CD14-positive monocyte (primary cell): ENCODE results near the gene CAPN8. TPM values are rescaled to one million over a fixed set of nuclear protein-coding genes. Genes with fewer than 3 reads are reported as not detected.

Experiments
- DNase-seq, 3 donors: peaks; one replicate each; pipeline ENCODE4 v3.0.0-alpha.2; 2011 to 2022
- H2AFZ ChIP-seq: 2 replicates; pipeline ENCODE4 v1.6.0; 2012; ENCODE audit warnings: mild to moderate bottlenecking, low read depth, low read length, inconsistent platforms; ENCODE audit not compliant: insufficient read depth, poor library complexity, severe bottlenecking
- H3K27ac ChIP-seq, 2 donors: 1 replicate in 1 of 2; 2 replicates in 1 of 2; pipeline ENCODE4 v1.5.1; 2012 to 2013; ENCODE audit warnings: low read length in 2 of 2, control low read depth in 1 of 2, inconsistent platforms in 1 of 2, low read depth in 1 of 2, mild to moderate bottlenecking in 1 of 2
- H3K27me3 ChIP-seq, 2 donors: one replicate each; pipeline versions ENCODE4 v1.6.0 to v1.6.1; 2011 to 2013; ENCODE audit warnings: low read length in 2 of 2; ENCODE audit not compliant: control insufficient read depth in 2 of 2, insufficient read depth in 2 of 2
- H3K36me3 ChIP-seq, 2 donors: replicated peaks in 1 of 2; 1 replicate in 1 of 2; 2 replicates in 1 of 2; pipeline versions ENCODE4 v1.5.1 to v1.6.1; 2012 to 2013; ENCODE audit warnings: low read length in 2 of 2, control low read depth in 1 of 2, inconsistent platforms in 1 of 2, mild to moderate bottlenecking in 1 of 2; ENCODE audit not compliant: insufficient read depth in 2 of 2, control insufficient read depth in 1 of 2
- H3K4me1 ChIP-seq, 2 donors: 1 replicate in 1 of 2; 2 replicates in 1 of 2; pipeline versions ENCODE4 v1.5.1 to v1.6.1; 2012 to 2013; ENCODE audit warnings: low read length in 2 of 2, control low read depth in 1 of 2, inconsistent platforms in 1 of 2, mild to moderate bottlenecking in 1 of 2, moderate library complexity in 1 of 2; ENCODE audit not compliant: insufficient read depth in 2 of 2, control insufficient read depth in 1 of 2
- H3K4me2 ChIP-seq: replicated peaks from 2 replicates; pipeline ENCODE3; 2012; ENCODE audit warnings: low read length, moderate library complexity, mild to moderate bottlenecking; ENCODE audit not compliant: poor library complexity, severe bottlenecking; ENCODE audit errors: extremely low read depth
- H3K4me3 ChIP-seq, 3 experiments: fragments of 200-600 bp in 1 of 3; sonication (generic) in 1 of 3; replicated peaks in 1 of 3; 1 replicate in 2 of 3; 2 replicates in 1 of 3; pipeline ENCODE4 v1.5.1; 2011 to 2013; ENCODE audit warnings: low read length in 3 of 3, mild to moderate bottlenecking in 3 of 3, control low read depth in 2 of 3, low read depth in 2 of 3, inconsistent platforms in 1 of 3, moderate library complexity in 1 of 3
- H3K79me2 ChIP-seq: 2 replicates; pipeline ENCODE4 v1.6.0; 2012; ENCODE audit warnings: mild to moderate bottlenecking, control low read depth, inconsistent platforms, low read length, moderate library complexity; ENCODE audit not compliant: insufficient read depth
- H3K9ac ChIP-seq: 2 replicates; pipeline ENCODE4 v1.6.0; 2017; ENCODE audit warnings: low read length, mild to moderate bottlenecking; ENCODE audit not compliant: insufficient read depth, poor library complexity, severe bottlenecking
- H3K9me3 ChIP-seq, 2 donors: replicated peaks in 1 of 2; 1 replicate in 1 of 2; 2 replicates in 1 of 2; pipeline versions ENCODE4 v1.5.1 to v1.6.1; 2012 to 2013; ENCODE audit warnings: low read length in 2 of 2, control low read depth in 1 of 2; ENCODE audit not compliant: control insufficient read depth in 1 of 2, insufficient read depth in 1 of 2
- H4K20me1 ChIP-seq: 2 replicates; pipeline ENCODE4 v1.6.0; 2012; ENCODE audit warnings: mild to moderate bottlenecking, low read length, control low read depth, moderate library complexity; ENCODE audit not compliant: insufficient read depth
- H3K27ac Mint-ChIP-seq, 7 donors: one replicate each; pipeline ENCODE4 v1.8.0; 2020; ENCODE audit warnings: mild to moderate bottlenecking in 7 of 7, mixed read lengths in 7 of 7, moderate library complexity in 6 of 7, inconsistent platforms in 2 of 7
- H3K27me3 Mint-ChIP-seq, 3 donors: one replicate each; pipeline ENCODE4 v1.8.0; 2021 to 2022; ENCODE audit warnings: low read depth in 3 of 3, mild to moderate bottlenecking in 3 of 3, mixed read lengths in 3 of 3, moderate library complexity in 3 of 3, inconsistent platforms in 1 of 3
- H3K36me3 Mint-ChIP-seq, 2 donors: one replicate each; pipeline ENCODE4 v1.8.0; 2020; ENCODE audit warnings: mixed read lengths in 2 of 2, inconsistent platforms in 1 of 2, mild to moderate bottlenecking in 1 of 2
- H3K4me1 Mint-ChIP-seq: one replicate; pipeline ENCODE4 v1.8.0; 2020; ENCODE audit warnings: mild to moderate bottlenecking, mixed read lengths
- H3K4me3 Mint-ChIP-seq, 2 donors: one replicate each; pipeline ENCODE4 v1.8.0; 2020; ENCODE audit warnings: mild to moderate bottlenecking in 2 of 2, mixed read lengths in 2 of 2, moderate library complexity in 1 of 2
- H3K9me3 Mint-ChIP-seq, 7 donors: one replicate each; pipeline ENCODE4 v1.8.0; 2020 to 2022; ENCODE audit warnings: mixed read lengths in 7 of 7, mild to moderate bottlenecking in 6 of 7, moderate library complexity in 6 of 7, inconsistent platforms in 2 of 7
- WGBS: methylation state at CpG from one replicate; pipeline ENCODE4 v1.1.5; 2013; ENCODE audit warnings: missing lambda C conversion rate; ENCODE audit not compliant: insufficient coverage; 5-methylcytosine and 5-hydroxymethylcytosine counted together
- intact Hi-C, 2 donors: fragments of 100-400 bp; cut with micrococcal nuclease; formaldehyde crosslinking; loops; one replicate each; pipeline versions ENCODE4 v1.15.0 to v1.15.1; 2023
- polyA plus RNA-seq, 3 donors: library from polyadenylated mRNA; depleted of rRNA in 1 of 3; unstranded in 2 of 3; stranded (reverse) in 1 of 3; fragments of 300-500 nt in 2 of 3; fragments of >200 nt in 1 of 3; fragmentation: Illumina TruSeq in 2 of 3; gene quantifications; 1 replicate in 2 of 3; 2 replicates in 1 of 3; pipeline ENCODE4 v1.2.3, GENCODE V29; 2012 to 2021
- TF ChIP-seq, protein P1 (sequence below): fragments of 200-600 bp; IDR thresholded peaks from one replicate; pipeline ENCODE4 v1.8.0; 2022; ENCODE audit warnings: antibody characterized with exemption, mild to moderate bottlenecking

The CAPN8 gene
- polyA plus RNA-seq, 3 donors: 0.40 TPM; not detected in 2

DNA sequence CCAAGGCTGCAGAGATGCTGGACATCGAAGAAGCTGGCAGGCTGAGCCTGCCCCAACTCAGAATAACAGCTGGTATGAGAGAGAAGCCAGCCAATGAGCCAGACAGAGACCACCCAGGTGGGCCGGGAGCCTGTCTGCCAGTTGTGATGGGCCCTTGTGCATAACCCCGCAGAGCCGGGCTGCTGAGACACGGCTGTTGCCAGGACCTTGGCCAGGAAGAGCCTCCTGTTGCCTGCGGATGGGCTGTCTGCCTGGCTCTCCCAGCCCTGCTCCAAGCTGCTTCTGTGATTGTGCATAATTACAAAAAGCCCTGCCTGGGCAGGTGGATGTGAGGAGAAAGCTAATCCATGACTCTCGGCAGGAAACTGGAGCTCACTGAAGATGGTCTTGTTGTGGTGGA lies 126.5 kb downstream of the CAPN8 start:
- Histone ChIP-seq H3K9ac (no peak overlapping the region), H3K9me3 (no peaks in the 10 kb centered on the region), H3K4me1 (no peaks in the 10 kb centered on the region), H3K79me2 (no peaks in the 10 kb centered on the region), H3K27me3 (no peaks in the 10 kb centered on the region), H4K20me1 (no peaks in the 10 kb centered on the region), H3K36me3 (no peaks in the 10 kb centered on the region), H2AFZ (no peak overlapping the region), H3K4me3 (no peak overlapping the region), H3K27ac (no peak overlapping the region), H3K4me2 (no peak overlapping the region)
- no peaks in the 10 kb centered on the region for H3K36me3 Mint-ChIP-seq
- intact Hi-C loops: no loop called here
- no peak overlapping the region for H3K4me3 Mint-ChIP-seq
- no peak overlapping the region for H3K27ac Mint-ChIP-seq
- H3K27me3 Mint-ChIP-seq: peaks cover 3 to 13% (median 11%) of the 10 kb centered on the region in 3 donors
- 92% methylated on average over 5 of the region's 7 CpGs for WGBS
- no peaks in the 10 kb centered on the region for H3K9me3 Mint-ChIP-seq
- TF ChIP-seq, protein P1, sequence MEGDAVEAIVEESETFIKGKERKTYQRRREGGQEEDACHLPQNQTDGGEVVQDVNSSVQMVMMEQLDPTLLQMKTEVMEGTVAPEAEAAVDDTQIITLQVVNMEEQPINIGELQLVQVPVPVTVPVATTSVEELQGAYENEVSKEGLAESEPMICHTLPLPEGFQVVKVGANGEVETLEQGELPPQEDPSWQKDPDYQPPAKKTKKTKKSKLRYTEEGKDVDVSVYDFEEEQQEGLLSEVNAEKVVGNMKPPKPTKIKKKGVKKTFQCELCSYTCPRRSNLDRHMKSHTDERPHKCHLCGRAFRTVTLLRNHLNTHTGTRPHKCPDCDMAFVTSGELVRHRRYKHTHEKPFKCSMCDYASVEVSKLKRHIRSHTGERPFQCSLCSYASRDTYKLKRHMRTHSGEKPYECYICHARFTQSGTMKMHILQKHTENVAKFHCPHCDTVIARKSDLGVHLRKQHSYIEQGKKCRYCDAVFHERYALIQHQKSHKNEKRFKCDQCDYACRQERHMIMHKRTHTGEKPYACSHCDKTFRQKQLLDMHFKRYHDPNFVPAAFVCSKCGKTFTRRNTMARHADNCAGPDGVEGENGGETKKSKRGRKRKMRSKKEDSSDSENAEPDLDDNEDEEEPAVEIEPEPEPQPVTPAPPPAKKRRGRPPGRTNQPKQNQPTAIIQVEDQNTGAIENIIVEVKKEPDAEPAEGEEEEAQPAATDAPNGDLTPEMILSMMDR: no peak
- no peak for DNase-seq
- H3K4me1 Mint-ChIP-seq: no peaks in the 10 kb centered on the region

DNA sequence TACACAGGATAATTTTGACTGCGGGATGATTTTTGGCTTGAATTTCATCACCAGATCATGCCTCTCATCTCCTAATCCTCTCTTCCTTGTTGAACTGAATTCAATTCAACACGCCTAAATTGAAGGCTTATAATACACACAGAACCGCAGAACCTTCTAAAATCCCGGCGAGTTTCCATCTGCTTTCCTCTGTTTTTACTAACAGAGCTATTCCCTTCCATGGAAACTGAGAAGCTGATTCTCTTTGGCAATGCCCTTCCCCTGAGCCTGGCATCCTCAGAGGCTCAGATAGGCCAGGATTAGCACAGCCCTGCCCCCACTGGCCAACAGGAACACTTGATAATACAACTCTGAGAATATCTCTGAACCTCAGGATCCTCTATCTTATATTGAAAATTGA lies 130.2 kb downstream of the CAPN8 start:
- Mint-ChIP-seq H3K4me3 (no peak overlapping the region), H3K27ac (no peak overlapping the region), H3K36me3 (no peaks in the 10 kb centered on the region), H3K9me3 (no peaks in the 10 kb centered on the region), H3K4me1 (no peaks in the 10 kb centered on the region), H3K27me3 (peaks cover 4 to 15% (median 15%) of the 10 kb centered on the region in 3 donors)
- Histone ChIP-seq H2AFZ (no peak overlapping the region), H3K4me3 (no peak overlapping the region), H3K9me3 (no peaks in the 10 kb centered on the region), H3K27ac (no peak overlapping the region), H3K79me2 (no peaks in the 10 kb centered on the region), H3K27me3 (no peaks in the 10 kb centered on the region), H3K36me3 (no peaks in the 10 kb centered on the region), H3K4me2 (no peak overlapping the region), H3K9ac (no peak overlapping the region), H4K20me1 (no peaks in the 10 kb centered on the region), H3K4me1 (no peaks in the 10 kb centered on the region)
- no peak for DNase-seq
- intact Hi-C loops: no loop called here
- TF ChIP-seq, protein P1: no peak
- WGBS: 92% methylated on average over 5 of the region's 5 CpGs
